ENCODE results near the gene DNAJC5. TPM values are rescaled to one million over a fixed set of nuclear protein-coding genes. Genes with fewer than 3 reads are reported as not detected.

DNAJC5 gene
- total and polyA plus RNA-seq, 9 of the 15 experiments (the other 6 are each of a cell fraction or from before 2014, with no cell fraction given), result 0.95 to 42.8 (median 23.4) TPM

DNA sequence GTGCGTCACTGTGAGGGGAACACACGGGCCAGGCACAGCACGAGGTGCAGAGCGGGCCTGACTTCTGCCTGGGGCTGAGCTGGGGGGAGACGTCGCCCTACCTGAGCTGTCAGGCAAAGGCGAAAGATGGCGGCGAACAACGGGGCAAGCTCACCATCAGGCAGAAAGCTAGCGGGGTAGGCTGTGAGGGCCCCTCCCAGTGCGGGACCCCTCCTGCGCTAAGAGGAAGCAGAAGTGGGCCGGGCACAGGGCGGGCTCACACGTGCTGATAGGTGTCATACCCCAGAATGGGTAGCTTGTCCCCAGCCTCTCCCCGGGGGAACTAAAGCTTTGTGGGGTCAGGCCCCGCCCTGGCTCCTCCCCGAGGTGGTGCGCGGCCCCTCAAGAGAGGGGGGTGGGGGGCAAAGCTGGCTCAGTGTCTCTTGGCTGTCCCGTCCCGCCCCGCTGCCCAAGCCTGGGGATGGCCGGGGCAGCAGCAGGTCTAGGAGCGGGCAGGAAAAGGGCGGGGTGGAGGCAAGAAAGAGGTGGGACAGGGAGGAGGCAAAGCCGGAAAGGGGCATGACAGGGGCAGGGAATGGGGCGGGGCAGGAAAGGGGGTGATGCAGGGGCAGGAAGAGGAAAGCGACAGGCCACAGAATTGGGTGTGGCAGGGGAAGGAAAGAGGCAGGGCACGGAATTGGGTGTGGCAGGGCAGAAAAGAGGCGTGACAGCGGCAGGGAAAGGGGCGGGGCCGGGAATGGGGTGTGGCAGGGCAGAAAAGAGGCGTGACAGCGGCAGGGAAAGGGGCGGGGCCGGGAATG is 46.6 kb downstream of the DNAJC5 start:
- Histone ChIP-seq H3K27ac (ENCODE audit: extremely low read depth, low read depth, low read length) (peak overlapping the region; percentile 73; the same call in 2 of the 3 replicates), H3K27me3 (ENCODE audit: control insufficient read depth in 2 of 2, insufficient read depth in 2 of 2, low read length in 2 of 2) (no peaks in the 10 kb centered on the region), H3K9me3 (replicated peaks; ENCODE audit: control insufficient read depth, insufficient read depth, low read depth, low read length) (no peaks in the 10 kb centered on the region; the same call in 1 of the 2 replicates), H3K79me2 (ENCODE audit: control insufficient read depth, insufficient read depth, low read length) (peaks cover 22% of the 10 kb centered on the region), H3K4me2 (ENCODE audit: insufficient read depth, low read length) (peak overlapping the region; percentile 58), H3K4me3 (peak overlapping the region; percentile 23; the same call in 1 of the 2 replicates), H3K9ac (ENCODE audit: insufficient read depth in 1 of 2, low read depth in 2 of 2, low read length in 2 of 2) (peak overlapping the region in 1 of 2 experiments; percentile 86; a peak in 2 of 4 replicates), H3K9me1 (ENCODE audit: control insufficient read depth, insufficient read depth, low read length) (peaks cover 5% of the 10 kb centered on the region), H3K4me1 (replicated peaks in 1 of 2; ENCODE audit: control insufficient read depth in 2 of 2, insufficient read depth in 2 of 2, low read length in 2 of 2) (peaks cover 8 to 72% of the 10 kb centered on the region in 2 experiments; a peak in 3 of 5 replicates), H3K36me3 (ENCODE audit: control insufficient read depth, insufficient read depth, low read length) (peaks cover 77% of the 10 kb centered on the region; the same call in 2 of the 3 replicates), H2AFZ (ENCODE audit: low read depth, low read length) (no peak overlapping the region), H4K20me1 (replicated peaks; ENCODE audit: control insufficient read depth, insufficient read depth, low read length) (peaks cover 27% of the 10 kb centered on the region)
- ChIA-PET POLR2A (interaction anchor here (1.2 kb wide), 1 partner anchor 15 kb away, joined by 4 read pairs; the partner anchor contains the start of gene UCKL1), CTCF (ENCODE audit: low intra/inter-chr PET ratio) (no interaction called here)
- BruUV-seq (replicated peaks), result no TSS peak
- ATAC-seq (peak; percentile 96), DNase-seq (ENCODE audit: extremely low read depth in 1 of 4, low spot score in 3 of 4) (peak; percentile 89 to 93 (median 91)), FAIRE-seq (peak; percentile 82)
- 53% methylated on average over 23 of the region's 39 CpGs for WGBS (ENCODE audit: insufficient coverage, low coverage, missing lambda C conversion rate)
- intact Hi-C loops (cut with micrococcal nuclease) (no loop called here), in situ Hi-C loops (cut with MboI) (no loop called here)
- TF ChIP-seq GABPA (tag; conservative IDR thresholded peaks at IDR 0.05; ENCODE audit: low read depth) (peak; percentile 89), ELF4 (CRISPR knock-in tag; IDR thresholded peaks at IDR 0.05) (peak; percentile 83; the same call in 1 of the 2 replicates), TBP (optimal IDR thresholded peaks at IDR 0.05; ENCODE audit: low read depth, low read length) (no peak), RNF2 (IDR thresholded peaks at IDR 0.05) (no peak), ID3 (CRISPR knock-in tag; IDR thresholded peaks at IDR 0.05) (no peak), ID3 (tag; IDR thresholded peaks at IDR 0.05) (no peak), NFXL1 (CRISPR knock-in tag; IDR thresholded peaks at IDR 0.05) (no peak), OTX1 (CRISPR knock-in tag; IDR thresholded peaks at IDR 0.05) (peak; percentile 78; the same call in 1 of the 2 replicates), RBM22 (IDR thresholded peaks at IDR 0.05; ENCODE audit: low read depth, low read length, poor library complexity, severe bottlenecking) (peak; percentile 76), ZNF408 (CRISPR knock-in tag; IDR thresholded peaks at IDR 0.05; ENCODE audit: low read depth) (no peak), TSC22D4 (tag; IDR thresholded peaks at IDR 0.05) (no peak), GMEB1 (CRISPR knock-in tag; IDR thresholded peaks at IDR 0.05) (no peak), SRSF3 (IDR thresholded peaks at IDR 0.05; ENCODE audit: insufficient read depth, low read length) (no peak), FIP1L1 (IDR thresholded peaks at IDR 0.05; ENCODE audit: low read depth, low read length, poor library complexity, severe bottlenecking) (peak; percentile 29), NCOR1 (IDR thresholded peaks at IDR 0.05) (no peak)
- TF ChIP-seq, protein P1, sequence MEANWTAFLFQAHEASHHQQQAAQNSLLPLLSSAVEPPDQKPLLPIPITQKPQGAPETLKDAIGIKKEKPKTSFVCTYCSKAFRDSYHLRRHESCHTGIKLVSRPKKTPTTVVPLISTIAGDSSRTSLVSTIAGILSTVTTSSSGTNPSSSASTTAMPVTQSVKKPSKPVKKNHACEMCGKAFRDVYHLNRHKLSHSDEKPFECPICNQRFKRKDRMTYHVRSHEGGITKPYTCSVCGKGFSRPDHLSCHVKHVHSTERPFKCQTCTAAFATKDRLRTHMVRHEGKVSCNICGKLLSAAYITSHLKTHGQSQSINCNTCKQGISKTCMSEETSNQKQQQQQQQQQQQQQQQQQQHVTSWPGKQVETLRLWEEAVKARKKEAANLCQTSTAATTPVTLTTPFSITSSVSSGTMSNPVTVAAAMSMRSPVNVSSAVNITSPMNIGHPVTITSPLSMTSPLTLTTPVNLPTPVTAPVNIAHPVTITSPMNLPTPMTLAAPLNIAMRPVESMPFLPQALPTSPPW (CRISPR knock-in tag; IDR thresholded peaks at IDR 0.05), result peak; percentile 86
